OCI-LY7 (cell line): ENCODE data around the gene DPF3. TPM values are rescaled to one million over a fixed set of nuclear protein-coding genes. Genes with fewer than 3 reads are reported as not detected.
A peak's percentile ranks its signal among the peaks of the same experiment; 100 is the strongest.

ENCODE experiments used
- BruUV-seq: library from RNA; stranded (reverse); fragments of 400-500 nt; replicated peaks from 2 replicates; lab custom pipeline; 2021; lab: Mats Ljungman, UMichigan
- CTCF ChIA-PET: fragments of 300-600 bp; sonication (Branson Sonifier 250); formaldehyde crosslinking; loops from one replicate; lab custom pipeline; 2022; ENCODE audit warnings: antibody characterized with exemption; ENCODE audit not compliant: unreplicated experiment; lab: Charles Lee
- POLR2A ChIA-PET: fragments of 300-600 bp; sonication (Branson Sonifier 250); formaldehyde crosslinking; loops from one replicate; lab custom pipeline; 2022; ENCODE audit warnings: antibody characterized with exemption; lab: Charles Lee
- DNase-seq: peaks from one replicate; pipeline ENCODE4 v3.0.0-alpha.2; 2015; ENCODE audit warnings: low spot score
- H2AFZ ChIP-seq: fragments of 200-600 bp; sonication (generic), shearing (Covaris generic); 2 replicates; pipeline ENCODE4 v1.6.1; 2014; ENCODE audit warnings: mild to moderate bottlenecking, antibody characterized with exemption, low read length, moderate library complexity
- H3K27ac ChIP-seq: fragments of 200-600 bp; sonication (generic); 2 replicates; pipeline ENCODE4 v1.5.1; 2014; ENCODE audit warnings: mixed run types, low read depth, mild to moderate bottlenecking, moderate library complexity, low read length, inconsistent platforms; ENCODE audit not compliant: poor library complexity, severe bottlenecking
- H3K36me3 ChIP-seq: fragments of 200-600 bp; sonication (generic); 2 replicates; pipeline ENCODE4 v1.6.1; 2014; ENCODE audit warnings: mild to moderate bottlenecking, antibody characterized with exemption, low read length, moderate library complexity, mixed read lengths; ENCODE audit not compliant: insufficient read depth
- H3K4me1 ChIP-seq: fragments of 200-600 bp; sonication (generic); 2 replicates; pipeline ENCODE4 v1.5.1; 2014; ENCODE audit warnings: mild to moderate bottlenecking, low read length; ENCODE audit not compliant: insufficient read depth, poor library complexity, severe bottlenecking
- H3K4me2 ChIP-seq: fragments of 200-600 bp; sonication (generic); 2 replicates; pipeline ENCODE4 v1.6.1; 2014; ENCODE audit warnings: mild to moderate bottlenecking, low read length
- H3K4me3 ChIP-seq: fragments of 200-600 bp; sonication (generic); 2 replicates; pipeline ENCODE4 v1.5.1; 2014; ENCODE audit warnings: mild to moderate bottlenecking, low read depth, low read length; ENCODE audit not compliant: poor library complexity, severe bottlenecking
- H3K79me2 ChIP-seq: fragments of 200-600 bp; sonication (generic); 2 replicates; pipeline ENCODE4 v1.6.1; 2016; ENCODE audit warnings: low read depth, mild to moderate bottlenecking, low read length, moderate library complexity, mixed read lengths; ENCODE audit not compliant: insufficient read depth
- H3K9me2 ChIP-seq: fragments of 200-600 bp; sonication (generic); 2 replicates; pipeline ENCODE4 v1.6.1; 2016; ENCODE audit warnings: mild to moderate bottlenecking, low read length, mixed read lengths; ENCODE audit not compliant: insufficient read depth
- H3K9me3 ChIP-seq: fragments of 200-600 bp; sonication (generic); 2 replicates; pipeline ENCODE4 v1.6.1; 2014; ENCODE audit warnings: mild to moderate bottlenecking, mixed run types, low read length, mixed read lengths
- H4K20me1 ChIP-seq: fragments of 200-600 bp; sonication (generic); 2 replicates; pipeline ENCODE4 v1.6.1; 2014; ENCODE audit warnings: mild to moderate bottlenecking, antibody characterized with exemption, low read length, moderate library complexity, mixed read lengths; ENCODE audit not compliant: insufficient read depth
- EZH2phosphoT487 ChIP-seq: fragments of 200-600 bp; sonication (generic); IDR thresholded peaks from 2 replicates; pipeline ENCODE4 v1.6.1; 2018; ENCODE audit warnings: low read depth, borderline replicate concordance, mild to moderate bottlenecking, mixed run types, antibody characterized with exemption, low read length, moderate library complexity, mixed read lengths
- intact Hi-C: fragments of 100-400 bp; cut with micrococcal nuclease; formaldehyde crosslinking; loops from one replicate; pipeline ENCODE4 v1.10.0; 2022; ENCODE audit not compliant: unreplicated experiment
- total RNA-seq, 2 experiments: library from RNA; depleted of rRNA in 1 of 2; stranded (reverse); fragments of >200 nt in 1 of 2; shearing (Covaris generic) in 1 of 2; gene quantifications; 2 replicates each; pipeline ENCODE4 v1.2.3, GENCODE V29; 2014 to 2022
- TF ChIP-seq, protein P1 (sequence below): fragments of 200-600 bp; sonication (generic); conservative IDR thresholded peaks from 2 replicates; pipeline ENCODE4 v1.5.1; 2014; ENCODE audit warnings: mild to moderate bottlenecking, antibody characterized with exemption, low read length, moderate library complexity, mixed read lengths

The DPF3 gene
- total RNA-seq, 2 experiments from 2014 or later = 0.42 TPM; not detected in 1

DNA sequence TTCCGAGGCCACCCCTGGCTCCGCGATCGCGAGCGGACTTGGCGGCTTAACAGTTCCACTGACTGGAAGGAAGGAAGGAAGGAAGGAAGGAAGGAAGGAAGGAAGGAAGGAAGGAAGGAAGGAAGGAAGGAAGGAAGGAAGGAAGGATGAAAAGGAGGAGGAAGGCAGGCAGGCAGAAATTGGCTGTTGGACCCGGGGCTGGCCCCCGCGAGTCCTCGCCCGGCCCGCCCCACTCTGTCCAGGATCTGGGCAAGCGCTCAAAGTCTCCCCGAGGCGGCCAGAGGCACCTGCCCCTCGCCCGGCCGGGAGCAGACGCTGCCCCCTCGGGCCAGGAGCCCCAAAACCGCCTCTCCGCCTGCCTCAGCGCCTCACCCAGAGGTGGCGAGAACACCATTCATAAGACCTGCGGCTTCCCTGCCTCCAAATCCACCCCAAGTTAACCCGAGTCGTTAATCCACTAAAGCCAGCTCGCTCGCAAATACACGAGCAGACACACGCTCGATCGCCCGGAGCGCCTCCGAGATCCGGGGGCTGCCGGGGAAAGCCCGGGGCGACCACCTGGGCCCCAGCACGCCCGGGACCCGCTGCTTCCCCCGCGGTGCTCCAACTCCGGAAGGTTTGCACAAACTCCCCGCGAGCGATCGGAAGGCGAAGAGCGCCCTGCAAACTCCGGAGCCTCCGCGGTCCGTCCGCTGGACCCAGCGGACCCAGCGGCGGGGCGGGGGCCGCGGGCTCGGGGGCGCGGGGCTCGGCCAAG is 844 bp downstream of the DPF3 start:
- Histone ChIP-seq H3K27ac (no peak overlapping the region), H3K4me3 (peak overlapping the region; percentile 73), H2AFZ (peak overlapping the region; percentile 66), H3K4me1 (peaks cover 20% of the 10 kb centered on the region), H3K79me2 (no peaks in the 10 kb centered on the region), H4K20me1 (no peaks in the 10 kb centered on the region), H3K9me3 (no peaks in the 10 kb centered on the region), H3K36me3 (no peaks in the 10 kb centered on the region), H3K4me2 (peak overlapping the region; percentile 86), H3K9me2 (no peaks in the 10 kb centered on the region)
- TF ChIP-seq EZH2phosphoT487 = no peak
- TF ChIP-seq, protein P1, sequence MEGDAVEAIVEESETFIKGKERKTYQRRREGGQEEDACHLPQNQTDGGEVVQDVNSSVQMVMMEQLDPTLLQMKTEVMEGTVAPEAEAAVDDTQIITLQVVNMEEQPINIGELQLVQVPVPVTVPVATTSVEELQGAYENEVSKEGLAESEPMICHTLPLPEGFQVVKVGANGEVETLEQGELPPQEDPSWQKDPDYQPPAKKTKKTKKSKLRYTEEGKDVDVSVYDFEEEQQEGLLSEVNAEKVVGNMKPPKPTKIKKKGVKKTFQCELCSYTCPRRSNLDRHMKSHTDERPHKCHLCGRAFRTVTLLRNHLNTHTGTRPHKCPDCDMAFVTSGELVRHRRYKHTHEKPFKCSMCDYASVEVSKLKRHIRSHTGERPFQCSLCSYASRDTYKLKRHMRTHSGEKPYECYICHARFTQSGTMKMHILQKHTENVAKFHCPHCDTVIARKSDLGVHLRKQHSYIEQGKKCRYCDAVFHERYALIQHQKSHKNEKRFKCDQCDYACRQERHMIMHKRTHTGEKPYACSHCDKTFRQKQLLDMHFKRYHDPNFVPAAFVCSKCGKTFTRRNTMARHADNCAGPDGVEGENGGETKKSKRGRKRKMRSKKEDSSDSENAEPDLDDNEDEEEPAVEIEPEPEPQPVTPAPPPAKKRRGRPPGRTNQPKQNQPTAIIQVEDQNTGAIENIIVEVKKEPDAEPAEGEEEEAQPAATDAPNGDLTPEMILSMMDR = no peak
- DNase-seq = peak; percentile 10
- BruUV-seq = no TSS peak
- POLR2A ChIA-PET = no interaction called here
- CTCF ChIA-PET = interaction anchor here (1.0 kb wide), 1 partner anchor 379 kb away, joined by 3 read pairs; no protein-coding TSS in a partner anchor
- intact Hi-C loops = no loop called here

DNA sequence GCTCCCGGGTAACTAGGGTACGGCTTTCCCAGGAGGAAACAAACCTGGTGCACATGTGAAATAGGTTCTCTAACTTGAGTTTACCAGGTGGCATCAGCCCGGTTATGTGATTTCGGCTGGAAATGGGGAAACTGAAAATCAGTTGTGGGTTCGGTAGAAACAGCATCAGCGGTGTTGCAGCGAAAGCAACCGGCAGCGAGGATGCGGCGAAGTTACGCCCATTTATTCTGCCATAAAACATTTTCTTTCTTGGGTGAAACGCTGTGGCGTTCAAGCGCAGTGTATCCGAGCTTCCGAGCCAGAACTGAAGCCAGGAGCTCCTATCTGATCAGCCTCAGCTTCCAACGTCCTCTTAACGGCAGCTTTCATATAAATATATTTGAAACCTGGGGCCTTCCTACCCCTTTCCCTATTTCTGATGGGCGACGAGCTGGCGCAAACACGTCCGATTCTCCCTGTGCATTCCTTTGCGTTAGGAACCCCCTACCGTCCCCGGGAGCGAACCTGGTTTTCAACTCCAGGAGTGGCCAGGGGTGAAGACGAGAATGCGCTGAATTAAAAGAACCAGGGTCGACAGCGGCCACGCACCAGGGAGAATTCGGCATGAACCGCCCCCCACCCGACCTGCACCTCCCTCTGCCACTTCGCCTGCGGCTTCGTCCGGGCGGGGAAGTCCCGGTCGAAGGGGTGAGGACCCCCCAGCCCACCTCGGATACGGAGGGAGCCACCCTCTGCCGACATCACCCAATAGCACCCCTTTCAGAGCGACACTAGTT is 1.6 kb downstream of the DPF3 start:
- Histone ChIP-seq H4K20me1 (no peaks in the 10 kb centered on the region), H3K4me2 (peak overlapping the region; percentile 86), H2AFZ (no peak overlapping the region)

More for the DNA sequence above, 1.6 kb downstream of the DPF3 start:
- intact Hi-C loops = no loop called here
- H3K79me2 ChIP-seq = no peaks in the 10 kb centered on the region
- ChIA-PET POLR2A (interaction anchor here (0.5 kb wide), 1 partner anchor 906 kb away, joined by 3 read pairs; no protein-coding TSS in a partner anchor), CTCF (no interaction called here)
- no TSS peak for BruUV-seq
- no peaks in the 10 kb centered on the region for H3K36me3 ChIP-seq
- H3K4me1 ChIP-seq = peaks cover 20% of the 10 kb centered on the region
- H3K27ac ChIP-seq = no peak overlapping the region
- TF ChIP-seq, protein P1 = no peak
- peak; percentile 99 for TF ChIP-seq EZH2phosphoT487
- H3K9me2 ChIP-seq = no peaks in the 10 kb centered on the region
- no peak for DNase-seq
- no peaks in the 10 kb centered on the region for H3K9me3 ChIP-seq
- H3K4me3 ChIP-seq = peak overlapping the region; percentile 73
